Inflammatory macrophage (primary cell): ENCODE results near the gene PDK2.

ENCODE experiments used
- DNase-seq, 2 donors: peaks; one replicate each; pipeline ENCODE4 v3.0.0-alpha.2; 2020 to 2022

PDK2 gene

DNA sequence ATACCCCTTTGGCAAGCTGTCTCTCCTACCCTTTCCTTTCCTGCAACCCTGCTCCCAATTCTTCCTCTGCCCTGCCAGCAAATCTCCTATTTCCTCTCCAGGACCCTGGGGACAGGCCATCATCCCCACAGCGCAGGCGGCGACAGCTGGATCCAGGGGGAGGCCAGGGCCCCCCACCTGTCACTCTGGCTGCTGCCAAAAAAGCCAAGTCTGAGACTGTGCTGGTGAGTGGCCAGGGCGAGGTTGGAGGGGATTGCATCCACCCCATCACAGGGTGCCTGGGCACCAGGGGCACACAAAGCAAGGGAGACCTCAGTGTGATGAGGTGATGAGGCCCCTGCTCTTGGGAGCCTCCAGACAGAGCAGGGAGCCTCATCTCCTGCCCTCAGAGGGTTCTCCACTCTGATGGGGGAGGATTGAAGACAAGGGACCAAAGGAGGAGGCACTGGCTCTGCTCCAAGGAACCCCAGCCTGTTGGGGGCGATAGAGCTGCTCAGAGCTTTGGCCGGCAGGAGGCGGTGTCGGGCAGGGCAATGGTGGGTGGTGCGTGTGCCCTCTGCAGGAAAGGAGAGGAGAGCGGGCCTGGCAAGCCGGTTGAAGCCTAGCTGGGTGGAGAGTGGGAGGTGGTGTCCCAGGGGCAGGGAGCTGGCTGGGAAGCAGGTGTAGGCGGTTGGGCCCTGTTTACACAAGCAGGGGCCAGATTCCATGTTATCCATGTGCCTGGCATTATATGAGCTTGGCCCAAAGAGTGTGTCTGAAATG is 15.6 kb upstream of the PDK2 start:
- DNase-seq, result peak in 1 of 2 donors; percentile 12

GRCh38 chr17:50080096-50080480 is 15.1 kb upstream of the PDK2 start:
- DNase-seq, result no peak

DNA sequence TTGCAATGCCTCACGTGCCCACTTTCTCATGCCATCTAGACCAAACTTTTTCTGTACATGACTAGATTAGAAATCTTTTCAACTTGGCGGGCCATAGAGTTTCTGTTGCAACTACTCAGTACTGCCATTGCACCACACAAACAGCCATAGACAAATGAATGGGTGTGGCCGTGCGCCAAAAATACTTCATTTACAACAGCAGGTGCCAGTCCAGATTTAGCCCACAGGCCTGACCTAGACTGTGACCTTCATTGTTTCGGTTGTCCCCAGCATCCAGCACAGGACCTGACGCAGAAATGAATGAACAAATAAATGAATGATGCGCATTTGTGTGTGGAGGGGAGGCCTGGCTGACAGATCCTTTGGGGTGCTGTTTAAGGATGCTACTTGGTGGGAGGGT is 14.3 kb upstream of the PDK2 start:
- DNase-seq, result no peak

- DNase-seq, result no peak
Measured at GRCh38 chr17:50081757-50082156, 13.4 kb upstream of the PDK2 start.

GRCh38 chr17:50087246-50087911 is 7.8 kb upstream of the PDK2 start:
- DNase-seq, result peak; percentile 76

DNA sequence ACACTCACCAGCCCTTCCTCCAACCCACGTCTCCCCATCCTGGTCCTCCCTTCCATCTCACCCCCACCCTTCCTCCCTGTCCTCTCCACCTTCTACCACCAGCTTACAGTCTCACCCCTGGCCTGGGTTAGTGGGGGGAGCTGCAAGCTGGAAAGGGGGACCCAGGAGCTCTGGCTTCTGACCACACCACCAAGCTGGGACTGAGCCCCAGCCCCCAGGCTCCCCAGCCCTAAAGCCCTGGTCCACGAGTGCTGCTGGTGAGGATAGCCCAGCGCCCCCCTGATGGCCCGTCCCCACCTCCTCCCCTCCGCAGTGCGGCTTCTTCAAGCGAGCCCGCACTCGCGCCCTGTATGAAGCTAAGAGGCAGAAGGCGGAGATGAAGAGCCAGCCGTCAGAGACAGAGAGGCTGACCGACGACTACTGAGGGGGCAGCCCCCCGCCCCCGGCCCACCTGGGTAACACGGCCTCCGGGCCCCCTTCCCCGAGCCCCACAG is 7.2 kb upstream of the PDK2 start:
- no peak for DNase-seq

- DNase-seq, result no peak
Measured at GRCh38 chr17:50088952-50089825, 6.0 kb upstream of the PDK2 start.

GRCh38 chr17:50090071-50090470 is 5.1 kb upstream of the PDK2 start:
- DNase-seq, result no peak

DNA sequence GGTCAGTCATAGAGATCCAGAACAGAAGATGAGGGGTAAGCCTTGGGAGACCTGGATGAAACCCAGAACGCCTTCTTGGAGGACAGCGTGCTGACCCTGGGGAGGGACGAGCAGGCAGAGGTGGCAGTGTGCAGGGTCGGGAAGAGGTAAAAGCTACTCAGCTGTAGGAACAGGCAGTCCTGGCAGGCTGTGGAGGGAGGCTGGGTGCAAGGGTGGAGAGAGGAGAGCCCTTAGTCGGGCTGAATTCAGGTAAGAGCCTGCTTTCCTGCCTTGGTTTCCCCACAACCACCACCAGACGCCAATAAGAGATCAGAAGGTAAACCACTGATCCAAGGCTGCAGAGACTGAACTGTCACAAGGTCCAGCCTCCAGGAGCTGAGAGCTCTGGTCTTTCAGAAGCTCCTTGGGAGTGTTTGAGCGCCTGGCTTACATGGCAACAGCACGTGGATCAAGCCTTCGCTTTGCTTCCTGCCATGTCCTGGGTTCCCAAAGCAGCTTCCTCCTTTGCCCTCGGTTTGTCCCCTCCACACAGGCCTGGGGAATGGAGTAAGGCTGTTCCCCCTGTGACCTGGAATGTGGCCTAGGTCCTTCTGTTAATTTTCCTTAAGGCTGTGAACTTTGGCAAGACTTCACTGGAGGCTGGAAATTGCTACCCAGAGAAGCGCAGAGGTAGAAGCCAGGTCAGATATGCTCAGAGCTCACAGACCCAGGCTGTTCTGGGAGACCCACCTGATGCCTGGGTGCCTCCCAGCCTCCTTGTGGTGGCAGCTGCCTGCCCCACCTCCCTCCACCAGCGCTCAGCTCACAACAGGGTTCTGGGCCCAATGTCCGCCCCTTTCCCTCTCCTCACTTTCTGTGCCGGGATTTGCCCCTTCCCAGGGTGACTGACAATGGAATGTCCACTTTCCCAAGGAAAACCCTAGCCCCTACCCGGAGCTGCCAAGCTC is 3.9 kb upstream of the PDK2 start:
- peak in 1 of 2 donors; percentile 6 for DNase-seq

GRCh38 chr17:50091918-50092285 is 3.2 kb upstream of the PDK2 start:
- no peak for DNase-seq

GRCh38 chr17:50093246-50093645 is 1.9 kb upstream of the PDK2 start:
- no peak for DNase-seq

- DNase-seq, result no peak
Measured at GRCh38 chr17:50093807-50094206, 1.3 kb upstream of the PDK2 start.

- DNase-seq, result peak; percentile 89 to 90
Measured at GRCh38 chr17:50094243-50094752, 853 bp upstream of the PDK2 start.

GRCh38 chr17:50095626-50096037 is 481 bp downstream of the PDK2 start:
- DNase-seq, result no peak

GRCh38 chr17:50096092-50096491 is 941 bp downstream of the PDK2 start:
- DNase-seq, result no peak

DNA sequence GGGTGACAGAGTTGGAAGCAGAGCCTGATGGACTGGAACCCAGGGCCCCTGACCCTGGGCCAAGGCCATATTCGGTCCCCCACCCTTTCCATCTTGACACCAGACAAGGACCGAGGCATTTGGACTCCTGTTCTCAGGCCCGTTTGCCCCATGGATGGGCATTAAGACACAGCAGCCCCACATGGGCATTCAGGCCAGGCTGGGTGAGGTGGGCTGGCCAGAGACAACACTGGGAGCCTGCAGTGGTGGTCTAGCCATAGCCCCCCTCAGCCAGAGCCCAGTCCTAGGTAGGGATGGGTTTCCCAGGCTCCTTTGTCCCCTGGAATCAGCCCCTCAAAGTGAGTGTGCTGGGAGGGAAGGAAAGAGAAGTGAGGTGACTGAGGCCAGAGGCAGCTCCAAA is 1.6 kb downstream of the PDK2 start:
- DNase-seq, result no peak

DNA sequence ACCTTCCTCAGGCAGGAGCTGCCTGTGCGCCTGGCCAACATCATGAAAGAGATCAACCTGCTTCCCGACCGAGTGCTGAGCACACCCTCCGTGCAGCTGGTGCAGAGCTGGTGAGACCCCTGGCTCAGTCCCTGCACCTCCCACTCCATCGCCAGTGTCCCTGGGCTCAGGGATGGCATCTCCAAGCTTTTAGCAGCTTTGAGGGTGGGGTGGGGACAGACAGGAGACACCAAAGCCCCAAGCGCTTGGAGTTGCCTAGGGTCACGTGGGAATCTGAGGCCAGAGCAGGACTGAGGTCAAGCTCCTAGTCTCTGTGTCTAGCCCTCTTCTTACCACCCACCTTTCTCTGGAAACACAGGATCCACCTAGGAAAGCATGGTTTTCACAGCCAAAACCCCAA is 2.3 kb downstream of the PDK2 start:
- DNase-seq, result no peak

- DNase-seq, result no peak
Measured at GRCh38 chr17:50097926-50098325, 2.8 kb downstream of the PDK2 start.

- no peak for DNase-seq
Measured at GRCh38 chr17:50098583-50098982, 3.4 kb downstream of the PDK2 start.

DNA sequence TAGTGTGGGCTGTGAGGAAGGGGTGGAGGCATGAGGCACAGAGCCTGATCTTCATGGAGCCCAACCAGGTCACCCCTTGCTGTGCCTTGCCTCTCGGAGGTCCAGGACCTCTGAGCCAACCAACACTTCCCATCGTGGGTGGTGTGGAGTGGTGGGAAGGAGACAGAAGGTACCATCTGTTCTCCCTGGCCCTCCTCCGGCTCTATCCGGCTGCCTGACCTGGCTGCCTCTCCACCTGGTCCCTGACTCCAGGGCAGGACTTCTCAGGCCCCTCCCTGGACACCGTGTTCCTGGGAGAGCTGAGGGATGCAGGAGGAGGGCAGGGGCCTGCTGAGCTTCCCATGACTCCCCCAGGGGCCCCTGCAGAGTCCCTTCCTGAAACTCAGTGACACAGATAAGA is 3.9 kb downstream of the PDK2 start:
- no peak for DNase-seq

DNA sequence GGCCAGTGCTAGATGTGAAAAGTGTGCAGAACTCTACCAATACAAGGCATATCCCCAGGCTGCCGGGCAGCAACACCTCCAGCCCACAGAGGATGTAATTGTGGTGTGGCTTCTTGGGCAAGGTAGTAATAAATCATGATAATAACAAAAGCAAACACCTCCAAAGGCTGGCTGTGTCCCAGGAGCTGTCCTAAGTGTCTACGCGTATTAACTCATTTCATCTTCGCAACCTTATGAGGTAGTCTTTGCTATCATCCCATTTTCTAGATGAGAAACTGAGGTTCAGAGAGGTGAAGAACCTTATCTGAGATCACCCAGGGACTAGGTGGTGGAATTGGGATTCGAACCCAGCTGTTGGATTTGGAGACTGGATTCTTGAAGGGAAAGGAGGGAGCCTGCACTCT is 5.3 kb downstream of the PDK2 start:
- DNase-seq, result no peak

DNA sequence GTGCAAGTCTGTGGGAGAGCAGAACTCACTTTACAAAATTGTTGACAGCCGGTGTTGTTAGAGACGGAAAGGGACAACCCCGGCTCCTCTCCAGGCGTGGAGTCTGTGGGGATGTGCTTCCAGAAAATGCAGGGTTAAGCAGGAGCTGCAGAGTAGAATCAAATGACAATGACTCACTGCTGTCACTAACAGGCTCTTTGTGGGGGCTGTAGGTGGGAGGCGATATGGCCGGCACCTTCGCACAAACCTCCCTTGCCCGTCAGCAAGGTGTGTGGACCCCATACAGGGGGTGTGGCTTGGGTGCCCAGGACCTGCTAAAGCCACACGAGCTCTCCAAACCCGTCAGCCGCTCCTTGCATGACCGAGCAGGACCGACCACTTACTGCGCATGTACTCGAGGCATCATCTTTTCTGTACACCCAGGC is 5.8 kb downstream of the PDK2 start:
- peak in 1 of 2 donors; percentile 12 for DNase-seq
